Activated CD8-positive, alpha-beta T cell treated with anti-CD3 and anti-CD28 coated beads for 36 hours (primary cell): Measurements from ENCODE around the gene TMEM269. TPM values are rescaled to one million over a fixed set of nuclear protein-coding genes. Genes with fewer than 3 reads are reported as not detected.
A peak's percentile ranks its signal among the peaks of the same experiment; 100 is the strongest.
"Not testable (repeated sequence)": the region's sequence is repeated elsewhere in the genome, so short reads cannot be mapped to it uniquely, and the experiment has no call there.

Experiments
- ATAC-seq: fragments of 200-7000 bp; cut with Tn5 transposase; one replicate; pipeline ENCODE4 v1.10.0; 2021; ENCODE audit warnings: mild to moderate bottlenecking, moderate library complexity
- CTCF ChIA-PET: fragments of 350-600 bp; sonication (Branson Sonifier 250); formaldehyde crosslinking; loops from one replicate; lab custom pipeline; 2021; ENCODE audit warnings: antibody characterized with exemption; lab: Charles Lee
- POLR2A ChIA-PET: fragments of 350-600 bp; sonication (Branson Sonifier 250); formaldehyde crosslinking; loops from one replicate; lab custom pipeline; 2021; ENCODE audit warnings: antibody characterized with exemption; lab: Charles Lee
- DNase-seq: peaks from one replicate; pipeline ENCODE4 v3.0.0-alpha.2; 2020
- H3K27ac Mint-ChIP-seq: one replicate; pipeline ENCODE4 v1.8.0; 2021; ENCODE audit warnings: mild to moderate bottlenecking, mixed read lengths
- H3K27me3 Mint-ChIP-seq: one replicate; pipeline ENCODE4 v1.8.0; 2021; ENCODE audit warnings: mixed read lengths
- H3K36me3 Mint-ChIP-seq: one replicate; pipeline ENCODE4 v1.8.0; 2021; ENCODE audit warnings: low read depth, mixed read lengths
- H3K4me1 Mint-ChIP-seq: one replicate; pipeline ENCODE4 v1.8.0; 2021; ENCODE audit warnings: low read depth, mixed read lengths
- H3K4me3 Mint-ChIP-seq: one replicate; pipeline ENCODE4 v1.8.0; 2021; ENCODE audit warnings: mild to moderate bottlenecking, moderate library complexity, mixed read lengths
- H3K9me3 Mint-ChIP-seq: one replicate; pipeline ENCODE4 v1.8.0; 2021; ENCODE audit warnings: mixed read lengths
- intact Hi-C: fragments of 100-400 bp; cut with micrococcal nuclease; formaldehyde crosslinking; loops from one replicate; pipeline ENCODE4 v1.10.0; 2022
- total RNA-seq, 2 experiments: library from RNA; stranded (reverse); gene quantifications; one replicate each; pipeline ENCODE4 v1.2.3, GENCODE V29; 2021
- TF ChIP-seq, protein P1 (sequence below): fragments of 200-600 bp; IDR thresholded peaks from one replicate; pipeline ENCODE4 v1.8.0; 2022; ENCODE audit warnings: antibody characterized with exemption, mild to moderate bottlenecking

The TMEM269 gene
- total RNA-seq, 2 experiments from 2014 or later = 0.22 to 0.32 TPM

DNA sequence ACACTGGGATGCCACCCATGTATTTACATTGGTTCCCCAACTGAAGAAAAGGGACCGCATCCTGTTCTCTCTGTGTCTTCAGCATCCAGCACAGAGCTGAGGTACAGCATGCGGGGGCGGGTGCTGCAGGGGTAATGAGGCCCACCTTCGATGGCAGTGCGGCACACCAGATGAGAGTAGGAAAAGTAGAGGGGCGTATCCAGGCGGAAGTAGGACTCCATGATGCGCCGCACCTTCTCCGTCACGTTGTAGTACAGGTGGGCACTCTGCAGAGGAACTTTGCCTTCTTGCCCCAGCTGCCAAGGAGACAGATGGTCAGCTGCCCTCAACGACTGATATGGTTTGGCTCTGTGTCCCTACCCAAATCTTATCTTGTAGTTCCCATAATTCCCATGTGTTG, 34.8 kb upstream of the TMEM269 start:
- DNase-seq = no peak
- ChIA-PET CTCF (interaction anchor here (1.1 kb wide), 1 partner anchor 19 kb away, joined by 3 read pairs; no protein-coding TSS in a partner anchor), POLR2A (no interaction called here)
- H3K36me3 Mint-ChIP-seq = peaks cover 36% of the 10 kb centered on the region
- H3K4me1 Mint-ChIP-seq = no peaks in the 10 kb centered on the region
- no peaks in the 10 kb centered on the region for H3K9me3 Mint-ChIP-seq
- H3K4me3 Mint-ChIP-seq = no peak overlapping the region
- H3K27me3 Mint-ChIP-seq = no peaks in the 10 kb centered on the region
- TF ChIP-seq, protein P1, sequence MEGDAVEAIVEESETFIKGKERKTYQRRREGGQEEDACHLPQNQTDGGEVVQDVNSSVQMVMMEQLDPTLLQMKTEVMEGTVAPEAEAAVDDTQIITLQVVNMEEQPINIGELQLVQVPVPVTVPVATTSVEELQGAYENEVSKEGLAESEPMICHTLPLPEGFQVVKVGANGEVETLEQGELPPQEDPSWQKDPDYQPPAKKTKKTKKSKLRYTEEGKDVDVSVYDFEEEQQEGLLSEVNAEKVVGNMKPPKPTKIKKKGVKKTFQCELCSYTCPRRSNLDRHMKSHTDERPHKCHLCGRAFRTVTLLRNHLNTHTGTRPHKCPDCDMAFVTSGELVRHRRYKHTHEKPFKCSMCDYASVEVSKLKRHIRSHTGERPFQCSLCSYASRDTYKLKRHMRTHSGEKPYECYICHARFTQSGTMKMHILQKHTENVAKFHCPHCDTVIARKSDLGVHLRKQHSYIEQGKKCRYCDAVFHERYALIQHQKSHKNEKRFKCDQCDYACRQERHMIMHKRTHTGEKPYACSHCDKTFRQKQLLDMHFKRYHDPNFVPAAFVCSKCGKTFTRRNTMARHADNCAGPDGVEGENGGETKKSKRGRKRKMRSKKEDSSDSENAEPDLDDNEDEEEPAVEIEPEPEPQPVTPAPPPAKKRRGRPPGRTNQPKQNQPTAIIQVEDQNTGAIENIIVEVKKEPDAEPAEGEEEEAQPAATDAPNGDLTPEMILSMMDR = no peak
- no peak for ATAC-seq
- H3K27ac Mint-ChIP-seq = no peak overlapping the region
- intact Hi-C loops = no loop called here

DNA sequence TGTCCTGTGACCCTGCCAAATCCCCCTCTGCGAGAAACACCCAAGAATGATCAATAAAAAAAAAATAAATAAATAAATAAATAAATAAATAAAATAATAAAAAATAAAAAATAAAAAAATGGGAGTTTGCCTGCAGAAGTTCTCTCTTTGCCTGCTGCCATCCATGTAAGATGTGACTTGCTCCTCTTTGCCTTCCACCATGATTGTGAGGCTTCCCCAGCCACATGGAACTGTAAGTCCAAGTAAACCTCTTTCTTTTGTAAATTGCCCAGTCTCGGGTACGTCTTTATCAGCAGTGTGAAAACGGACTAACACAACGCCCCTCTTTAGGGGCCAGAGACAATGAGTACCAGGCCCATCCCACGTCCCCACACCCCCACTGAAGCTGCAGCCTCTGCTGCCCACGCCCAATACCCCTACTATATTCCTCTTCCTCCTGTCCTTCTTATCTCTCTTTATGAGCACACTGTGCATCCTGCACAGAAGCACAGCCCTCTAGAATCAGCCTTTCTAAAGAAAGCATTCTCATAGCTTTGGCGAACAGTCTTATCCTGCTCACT, 33.2 kb upstream of the TMEM269 start:
- H3K27me3 Mint-ChIP-seq, H3K4me3 Mint-ChIP-seq, H3K9me3 Mint-ChIP-seq, ATAC-seq, H3K4me1 Mint-ChIP-seq, POLR2A ChIA-PET, DNase-seq, H3K27ac Mint-ChIP-seq, intact Hi-C loops: not testable (repeated sequence)
- peaks cover 49% of the 10 kb centered on the region for H3K36me3 Mint-ChIP-seq
- CTCF ChIA-PET = interaction anchor here (0.8 kb wide), 1 partner anchor 171 kb away, joined by 3 read pairs; no protein-coding TSS in a partner anchor

DNA sequence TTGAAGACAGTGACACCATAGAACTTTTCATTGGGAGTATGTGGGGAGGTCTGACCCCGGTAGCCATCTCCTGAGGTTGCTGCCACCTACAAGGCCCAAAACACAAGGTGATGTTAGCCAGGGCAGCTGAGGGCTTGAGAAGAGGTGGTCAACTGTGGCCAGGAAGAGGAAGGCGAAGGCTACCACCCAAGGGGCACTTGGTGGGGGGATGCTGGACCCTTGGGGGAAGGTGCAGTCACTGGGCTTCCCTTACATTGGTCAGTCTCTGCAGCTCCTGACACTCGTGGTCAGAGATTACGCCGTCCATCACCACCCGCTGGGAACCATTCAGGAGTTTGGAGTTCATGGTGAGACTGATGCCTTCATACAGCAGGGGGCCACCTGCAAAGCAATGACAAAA, 32.5 kb upstream of the TMEM269 start:
- ChIA-PET POLR2A (no interaction called here), CTCF (interaction anchor here (0.8 to 1.6 kb wide), 4 partner anchors 11 to 174 kb away, joined by 3 to 7 read pairs (median 6); partner anchors contain the start of genes C1orf50 and P3H1)
- Mint-ChIP-seq H3K36me3 (peaks cover 54% of the 10 kb centered on the region), H3K9me3 (no peaks in the 10 kb centered on the region), H3K4me3 (no peak overlapping the region), H3K27ac (no peak overlapping the region), H3K4me1 (no peaks in the 10 kb centered on the region), H3K27me3 (no peaks in the 10 kb centered on the region)
- DNase-seq (no peak), ATAC-seq (no peak)
- TF ChIP-seq, protein P1 = no peak
- intact Hi-C loops = no loop called here

DNA sequence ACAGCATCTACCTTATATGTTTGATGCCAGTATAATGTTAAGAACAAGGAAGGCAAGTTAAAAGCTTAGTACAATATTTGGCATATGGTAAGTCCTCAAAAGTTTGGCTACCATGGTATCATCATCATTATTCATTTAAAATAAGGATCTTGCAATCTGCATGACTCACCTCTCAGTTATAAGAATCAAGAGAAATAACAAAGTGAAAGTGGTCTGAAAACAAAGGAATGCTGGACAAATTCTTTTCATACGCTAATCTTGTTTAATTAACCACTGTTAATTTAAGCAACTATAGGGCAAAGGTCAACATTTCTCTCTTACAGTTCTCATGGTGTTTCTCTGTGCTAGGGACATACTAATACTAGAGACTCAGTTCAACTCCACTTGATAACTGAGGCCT, 31.7 kb upstream of the TMEM269 start:
- H3K36me3 Mint-ChIP-seq = peaks cover 57% of the 10 kb centered on the region
- ChIA-PET CTCF (interaction anchor here (1.0 to 1.6 kb wide), 3 partner anchors 10 to 175 kb away, joined by 4 to 7 read pairs (median 7); partner anchors contain the start of genes C1orf50 and P3H1), POLR2A (no interaction called here)
- no peak overlapping the region for H3K4me3 Mint-ChIP-seq
- no peaks in the 10 kb centered on the region for H3K9me3 Mint-ChIP-seq
- H3K27ac Mint-ChIP-seq = no peak overlapping the region
- ATAC-seq (no peak), DNase-seq (no peak)
- no peaks in the 10 kb centered on the region for H3K4me1 Mint-ChIP-seq
- TF ChIP-seq, protein P1 = no peak
- intact Hi-C loops = no loop called here
- no peaks in the 10 kb centered on the region for H3K27me3 Mint-ChIP-seq

DNA sequence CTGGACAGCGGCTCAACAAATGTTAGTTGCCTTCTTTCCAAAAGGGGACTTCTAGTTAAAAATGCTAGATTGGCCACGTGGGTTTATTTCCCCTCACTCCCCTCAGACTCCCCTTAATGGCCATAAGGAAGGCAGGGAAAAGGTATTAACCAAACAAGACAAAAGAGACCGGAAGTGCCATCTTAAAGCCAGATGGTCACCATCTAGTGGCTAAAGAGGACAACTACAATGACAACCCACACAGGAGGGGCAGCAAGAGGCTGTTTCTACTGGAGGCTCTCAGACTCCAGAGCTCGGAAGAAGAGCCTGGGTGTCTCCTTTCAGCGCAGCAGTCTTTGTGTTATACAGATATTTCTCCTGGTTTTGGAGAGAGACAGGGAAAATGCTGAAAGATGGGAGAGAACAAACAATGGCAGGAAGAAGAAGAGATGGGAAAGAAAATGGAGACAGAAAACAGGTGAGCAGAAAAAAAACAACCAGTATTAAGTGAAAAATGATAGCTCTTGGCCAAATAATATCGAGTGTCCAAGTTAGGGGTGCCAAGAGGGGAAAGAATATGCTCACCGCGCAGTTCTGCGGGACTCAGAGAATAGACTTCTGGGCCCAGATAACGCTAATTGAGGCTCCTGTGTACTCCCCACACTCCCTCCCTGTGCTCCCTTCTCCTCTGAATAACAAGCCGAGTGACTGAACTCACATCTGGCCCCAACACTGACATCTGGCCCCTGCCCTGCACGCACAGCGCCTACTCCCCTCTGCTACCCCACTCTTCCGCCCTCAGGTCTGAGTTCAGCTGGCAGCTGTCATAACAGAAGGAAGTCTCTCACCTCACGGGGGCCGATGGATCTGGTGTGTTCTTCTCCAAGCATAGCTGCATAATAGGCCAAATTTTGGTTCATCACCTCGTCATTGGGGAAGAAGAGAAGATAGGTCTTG, 27.6 kb upstream of the TMEM269 start:
- ATAC-seq (no peak), DNase-seq (peak; percentile 21)
- Mint-ChIP-seq H3K9me3 (no peaks in the 10 kb centered on the region), H3K27me3 (no peaks in the 10 kb centered on the region), H3K4me3 (no peak overlapping the region), H3K36me3 (peaks cover 48% of the 10 kb centered on the region), H3K4me1 (peaks cover under 1% of the 10 kb centered on the region), H3K27ac (no peak overlapping the region)
- intact Hi-C loops = no loop called here
- TF ChIP-seq, protein P1 = peak; percentile 61
- ChIA-PET CTCF (interaction anchor here (0.7 to 1.4 kb wide), 10 partner anchors 9 to 316 kb away, joined by 3 to 8 read pairs (median 4); partner anchors contain the start of gene P3H1), POLR2A (interaction anchor here (0.9 kb wide), 1 partner anchor 74 kb away, joined by 3 read pairs; no protein-coding TSS in a partner anchor)
